Thyroid gland (tissue), 4 donors: ENCODE measurements around the gene HERC6.

Source experiments
- CTCF ChIP-seq, 6 experiments: fragments of 200-600 bp in 3 of 6; fragments of 450-650 bp in 3 of 6; sonication (generic) in 3 of 6; IDR thresholded peaks; one replicate each; pipeline ENCODE4 v1.5.1; 2016 to 2019; ENCODE audit warnings: antibody characterized with exemption in 6 of 6, mild to moderate bottlenecking in 2 of 6, inconsistent platforms in 1 of 6, moderate library complexity in 1 of 6
- POLR2A ChIP-seq, 2 donors: fragments of 450-650 bp; IDR thresholded peaks; one replicate each; pipeline ENCODE4 v1.6.1; 2017; ENCODE audit warnings: antibody characterized with exemption in 2 of 2, mild to moderate bottlenecking in 2 of 2, moderate library complexity in 1 of 2

- TF ChIP-seq POLR2A (IDR thresholded peaks at IDR 0.05) (no peak), CTCF (IDR thresholded peaks at IDR 0.05) (no peak)
Measured at GRCh38 chr4:88458104-88458740, 79.6 kb downstream of the HERC6 start.
